Measurements from ENCODE around the gene SLC30A7. TPM values are rescaled to one million over a fixed set of nuclear protein-coding genes. Genes with fewer than 3 reads are reported as not detected.

SLC30A7 gene
- total and polyA plus RNA-seq, 2 of the 13 experiments (the other 11 are each of a cell fraction or from before 2014, with no cell fraction given), result 8.3 to 40.8 TPM

- no peaks in the 10 kb centered on the region for H3K79me2 ChIP-seq (ENCODE audit: insufficient read depth, low read length)
- no peak for FAIRE-seq
Observed at GRCh38 chr1:100882698-100883097, 13.2 kb upstream of the SLC30A7 start.

More at GRCh38 chr1:100882698-100883097, 13.2 kb upstream of the SLC30A7 start:
- CTCF ChIA-PET (ENCODE audit: low intra/inter-chr PET ratio, low total read pairs), result no interaction called here
- 93% methylated on average over 2 of the region's 2 CpGs for WGBS (ENCODE audit: low lambda C conversion rate)
- H3K27me3 ChIP-seq (ENCODE audit: control insufficient read depth in 1 of 2, insufficient read depth in 2 of 2, low read length in 2 of 2), result no peaks in the 10 kb centered on the region
- DNase-seq (ENCODE audit: low spot score) (no peak), ATAC-seq (no peak)
- H3K36me3 ChIP-seq (replicated peaks in 1 of 2; ENCODE audit: control insufficient read depth in 1 of 2, insufficient read depth in 2 of 2, low read length in 2 of 2), result peaks cover 0 to 1% of the 10 kb centered on the region in 2 experiments; a peak in 1 of 5 replicates
- H2AFZ ChIP-seq (ENCODE audit: low read length), result no peak overlapping the region
- intact Hi-C loops (cut with micrococcal nuclease; ENCODE audit: unreplicated experiment), result no loop called here
- POLR2A ChIA-PET, result no interaction called here
- TF ChIP-seq DR1 (CRISPR knock-in tag; IDR thresholded peaks at IDR 0.05) (no peak), ZNF33A (CRISPR knock-in tag; IDR thresholded peaks at IDR 0.05; ENCODE audit: borderline replicate concordance) (no peak), TFE3 (CRISPR knock-in tag; IDR thresholded peaks at IDR 0.05) (no peak), ZNF564 (CRISPR knock-in tag; IDR thresholded peaks at IDR 0.05) (no peak), RBM39 (IDR thresholded peaks at IDR 0.05; ENCODE audit: low read depth, low read length, poor library complexity, severe bottlenecking) (no peak), ZBTB14 (CRISPR knock-in tag; IDR thresholded peaks at IDR 0.05) (no peak), ZNF609 (CRISPR knock-in tag; IDR thresholded peaks at IDR 0.05; ENCODE audit: borderline replicate concordance) (no peak), ZNF879 (CRISPR knock-in tag; IDR thresholded peaks at IDR 0.05) (no peak), SMAD3 (CRISPR knock-in tag; IDR thresholded peaks at IDR 0.05) (no peak)
- H3K4me1 ChIP-seq (ENCODE audit: insufficient read depth, low read length), result peaks cover 17% of the 10 kb centered on the region
- no peak overlapping the region for H3K4me2 ChIP-seq (ENCODE audit: low read depth, low read length)
- no peaks in the 10 kb centered on the region for H3K9me3 ChIP-seq (ENCODE audit: low read length)
- no peak overlapping the region for H3K27ac ChIP-seq (ENCODE audit: extremely low read length, insufficient read depth, low read length)
- no peaks in the 10 kb centered on the region for H4K20me1 ChIP-seq (ENCODE audit: insufficient read depth, low read length)
- no peak overlapping the region for H3K9ac ChIP-seq (ENCODE audit: insufficient read depth, low read depth, low read length)
- H3K4me3 ChIP-seq (replicated peaks in 1 of 3; ENCODE audit: insufficient read depth in 1 of 3, low read depth in 2 of 3, low read length in 3 of 3), result no peak overlapping the region
- BruUV-seq (replicated peaks), result no TSS peak
- in situ Hi-C loops (cut with HindIII; ENCODE audit: extremely low pct_ligation_motif_present, low pct_unique_long_range_greater_than_20kb), result no loop called here
